ENCODE results near the gene USHBP1.

DNA sequence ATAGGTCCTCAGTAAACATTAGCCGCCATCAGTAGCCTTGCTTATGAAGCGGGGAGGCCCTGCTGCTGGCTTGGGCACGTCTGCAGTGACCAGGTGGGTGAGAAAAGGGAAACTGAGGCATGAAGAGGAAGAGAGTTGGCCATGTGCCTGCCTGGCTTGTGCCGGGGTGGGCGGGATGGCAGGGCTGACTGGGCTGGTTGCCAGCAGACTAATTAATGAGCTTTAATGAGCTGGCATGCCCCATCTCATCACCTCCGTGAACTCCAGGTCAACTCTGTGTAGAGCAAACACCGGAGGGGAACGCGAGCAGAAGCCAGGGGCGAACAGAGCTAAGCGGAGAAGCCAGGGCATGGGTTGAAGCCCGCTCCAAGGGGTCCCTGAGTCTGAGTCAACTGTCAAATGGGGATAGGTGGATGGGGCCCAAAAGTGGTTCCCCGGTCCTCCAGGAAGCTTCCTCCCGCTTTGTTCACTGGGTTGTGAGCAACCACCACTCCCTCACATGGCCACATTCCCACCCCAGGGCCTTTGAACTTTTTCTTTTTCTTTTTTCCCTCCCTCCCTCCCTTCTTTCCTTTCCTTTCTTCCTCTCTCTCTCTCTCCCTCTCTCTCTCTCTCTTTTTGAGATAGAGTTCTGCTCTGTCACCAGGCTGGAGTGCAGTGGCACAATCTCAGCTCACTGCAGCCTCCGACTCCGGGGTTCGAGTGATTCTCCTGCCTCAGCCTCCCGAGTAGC is 27.6 kb downstream of the USHBP1 start:
- TF ChIP-seq, protein P1, sequence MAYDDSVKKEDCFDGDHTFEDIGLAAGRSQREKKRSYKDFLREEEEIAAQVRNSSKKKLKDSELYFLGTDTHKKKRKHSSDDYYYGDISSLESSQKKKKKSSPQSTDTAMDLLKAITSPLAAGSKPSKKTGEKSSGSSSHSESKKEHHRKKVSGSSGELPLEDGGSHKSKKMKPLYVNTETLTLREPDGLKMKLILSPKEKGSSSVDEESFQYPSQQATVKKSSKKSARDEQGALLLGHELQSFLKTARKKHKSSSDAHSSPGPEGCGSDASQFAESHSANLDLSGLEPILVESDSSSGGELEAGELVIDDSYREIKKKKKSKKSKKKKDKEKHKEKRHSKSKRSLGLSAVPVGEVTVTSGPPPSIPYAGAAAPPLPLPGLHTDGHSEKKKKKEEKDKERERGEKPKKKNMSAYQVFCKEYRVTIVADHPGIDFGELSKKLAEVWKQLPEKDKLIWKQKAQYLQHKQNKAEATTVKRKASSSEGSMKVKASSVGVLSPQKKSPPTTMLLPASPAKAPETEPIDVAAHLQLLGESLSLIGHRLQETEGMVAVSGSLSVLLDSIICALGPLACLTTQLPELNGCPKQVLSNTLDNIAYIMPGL (CRISPR knock-in tag; IDR thresholded peaks at IDR 0.05): no peak
- TF ChIP-seq, protein P2, sequence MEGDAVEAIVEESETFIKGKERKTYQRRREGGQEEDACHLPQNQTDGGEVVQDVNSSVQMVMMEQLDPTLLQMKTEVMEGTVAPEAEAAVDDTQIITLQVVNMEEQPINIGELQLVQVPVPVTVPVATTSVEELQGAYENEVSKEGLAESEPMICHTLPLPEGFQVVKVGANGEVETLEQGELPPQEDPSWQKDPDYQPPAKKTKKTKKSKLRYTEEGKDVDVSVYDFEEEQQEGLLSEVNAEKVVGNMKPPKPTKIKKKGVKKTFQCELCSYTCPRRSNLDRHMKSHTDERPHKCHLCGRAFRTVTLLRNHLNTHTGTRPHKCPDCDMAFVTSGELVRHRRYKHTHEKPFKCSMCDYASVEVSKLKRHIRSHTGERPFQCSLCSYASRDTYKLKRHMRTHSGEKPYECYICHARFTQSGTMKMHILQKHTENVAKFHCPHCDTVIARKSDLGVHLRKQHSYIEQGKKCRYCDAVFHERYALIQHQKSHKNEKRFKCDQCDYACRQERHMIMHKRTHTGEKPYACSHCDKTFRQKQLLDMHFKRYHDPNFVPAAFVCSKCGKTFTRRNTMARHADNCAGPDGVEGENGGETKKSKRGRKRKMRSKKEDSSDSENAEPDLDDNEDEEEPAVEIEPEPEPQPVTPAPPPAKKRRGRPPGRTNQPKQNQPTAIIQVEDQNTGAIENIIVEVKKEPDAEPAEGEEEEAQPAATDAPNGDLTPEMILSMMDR (IDR thresholded peaks at IDR 0.05): no peak
- TF ChIP-seq, protein P3, sequence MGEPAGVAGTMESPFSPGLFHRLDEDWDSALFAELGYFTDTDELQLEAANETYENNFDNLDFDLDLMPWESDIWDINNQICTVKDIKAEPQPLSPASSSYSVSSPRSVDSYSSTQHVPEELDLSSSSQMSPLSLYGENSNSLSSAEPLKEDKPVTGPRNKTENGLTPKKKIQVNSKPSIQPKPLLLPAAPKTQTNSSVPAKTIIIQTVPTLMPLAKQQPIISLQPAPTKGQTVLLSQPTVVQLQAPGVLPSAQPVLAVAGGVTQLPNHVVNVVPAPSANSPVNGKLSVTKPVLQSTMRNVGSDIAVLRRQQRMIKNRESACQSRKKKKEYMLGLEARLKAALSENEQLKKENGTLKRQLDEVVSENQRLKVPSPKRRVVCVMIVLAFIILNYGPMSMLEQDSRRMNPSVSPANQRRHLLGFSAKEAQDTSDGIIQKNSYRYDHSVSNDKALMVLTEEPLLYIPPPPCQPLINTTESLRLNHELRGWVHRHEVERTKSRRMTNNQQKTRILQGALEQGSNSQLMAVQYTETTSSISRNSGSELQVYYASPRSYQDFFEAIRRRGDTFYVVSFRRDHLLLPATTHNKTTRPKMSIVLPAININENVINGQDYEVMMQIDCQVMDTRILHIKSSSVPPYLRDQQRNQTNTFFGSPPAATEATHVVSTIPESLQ (CRISPR knock-in tag; IDR thresholded peaks at IDR 0.05): no peak
- TF ChIP-seq, protein P4, sequence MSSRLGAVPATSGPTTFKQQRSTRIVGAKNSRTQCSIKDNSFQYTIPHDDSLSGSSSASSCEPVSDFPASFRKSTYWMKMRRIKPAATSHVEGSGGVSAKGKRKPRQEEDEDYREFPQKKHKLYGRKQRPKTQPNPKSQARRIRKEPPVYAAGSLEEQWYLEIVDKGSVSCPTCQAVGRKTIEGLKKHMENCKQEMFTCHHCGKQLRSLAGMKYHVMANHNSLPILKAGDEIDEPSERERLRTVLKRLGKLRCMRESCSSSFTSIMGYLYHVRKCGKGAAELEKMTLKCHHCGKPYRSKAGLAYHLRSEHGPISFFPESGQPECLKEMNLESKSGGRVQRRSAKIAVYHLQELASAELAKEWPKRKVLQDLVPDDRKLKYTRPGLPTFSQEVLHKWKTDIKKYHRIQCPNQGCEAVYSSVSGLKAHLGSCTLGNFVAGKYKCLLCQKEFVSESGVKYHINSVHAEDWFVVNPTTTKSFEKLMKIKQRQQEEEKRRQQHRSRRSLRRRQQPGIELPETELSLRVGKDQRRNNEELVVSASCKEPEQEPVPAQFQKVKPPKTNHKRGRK (CRISPR knock-in tag; IDR thresholded peaks at IDR 0.05; ENCODE audit: borderline replicate concordance): no peak
- TF ChIP-seq CREB1 (CRISPR knock-in tag; IDR thresholded peaks at IDR 0.05) (no peak), SMAD3 (CRISPR knock-in tag; IDR thresholded peaks at IDR 0.05; ENCODE audit: borderline replicate concordance) (no peak), KAT7 (CRISPR knock-in tag; IDR thresholded peaks at IDR 0.05; ENCODE audit: borderline replicate concordance) (no peak), MYBL2 (CRISPR knock-in tag; IDR thresholded peaks at IDR 0.05) (no peak)
- TF ChIP-seq, protein P5, sequence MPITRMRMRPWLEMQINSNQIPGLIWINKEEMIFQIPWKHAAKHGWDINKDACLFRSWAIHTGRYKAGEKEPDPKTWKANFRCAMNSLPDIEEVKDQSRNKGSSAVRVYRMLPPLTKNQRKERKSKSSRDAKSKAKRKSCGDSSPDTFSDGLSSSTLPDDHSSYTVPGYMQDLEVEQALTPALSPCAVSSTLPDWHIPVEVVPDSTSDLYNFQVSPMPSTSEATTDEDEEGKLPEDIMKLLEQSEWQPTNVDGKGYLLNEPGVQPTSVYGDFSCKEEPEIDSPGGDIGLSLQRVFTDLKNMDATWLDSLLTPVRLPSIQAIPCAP (CRISPR knock-in tag; IDR thresholded peaks at IDR 0.05): no peak
- TF ChIP-seq, protein P6, sequence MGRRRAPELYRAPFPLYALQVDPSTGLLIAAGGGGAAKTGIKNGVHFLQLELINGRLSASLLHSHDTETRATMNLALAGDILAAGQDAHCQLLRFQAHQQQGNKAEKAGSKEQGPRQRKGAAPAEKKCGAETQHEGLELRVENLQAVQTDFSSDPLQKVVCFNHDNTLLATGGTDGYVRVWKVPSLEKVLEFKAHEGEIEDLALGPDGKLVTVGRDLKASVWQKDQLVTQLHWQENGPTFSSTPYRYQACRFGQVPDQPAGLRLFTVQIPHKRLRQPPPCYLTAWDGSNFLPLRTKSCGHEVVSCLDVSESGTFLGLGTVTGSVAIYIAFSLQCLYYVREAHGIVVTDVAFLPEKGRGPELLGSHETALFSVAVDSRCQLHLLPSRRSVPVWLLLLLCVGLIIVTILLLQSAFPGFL (CRISPR knock-in tag; IDR thresholded peaks at IDR 0.05; ENCODE audit: borderline replicate concordance): no peak
- TF ChIP-seq, protein P7, sequence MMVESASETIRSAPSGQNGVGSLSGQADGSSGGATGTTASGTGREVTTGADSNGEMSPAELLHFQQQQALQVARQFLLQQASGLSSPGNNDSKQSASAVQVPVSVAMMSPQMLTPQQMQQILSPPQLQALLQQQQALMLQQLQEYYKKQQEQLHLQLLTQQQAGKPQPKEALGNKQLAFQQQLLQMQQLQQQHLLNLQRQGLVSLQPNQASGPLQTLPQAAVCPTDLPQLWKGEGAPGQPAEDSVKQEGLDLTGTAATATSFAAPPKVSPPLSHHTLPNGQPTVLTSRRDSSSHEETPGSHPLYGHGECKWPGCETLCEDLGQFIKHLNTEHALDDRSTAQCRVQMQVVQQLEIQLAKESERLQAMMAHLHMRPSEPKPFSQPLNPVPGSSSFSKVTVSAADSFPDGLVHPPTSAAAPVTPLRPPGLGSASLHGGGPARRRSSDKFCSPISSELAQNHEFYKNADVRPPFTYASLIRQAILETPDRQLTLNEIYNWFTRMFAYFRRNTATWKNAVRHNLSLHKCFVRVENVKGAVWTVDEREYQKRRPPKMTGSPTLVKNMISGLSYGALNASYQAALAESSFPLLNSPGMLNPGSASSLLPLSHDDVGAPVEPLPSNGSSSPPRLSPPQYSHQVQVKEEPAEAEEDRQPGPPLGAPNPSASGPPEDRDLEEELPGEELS (CRISPR knock-in tag; IDR thresholded peaks at IDR 0.05): no peak

Data from WTC11 (cell line).